ENCODE measurements around the gene CMPK2. TPM values are rescaled to one million over a fixed set of nuclear protein-coding genes. Genes with fewer than 3 reads are reported as not detected.
A peak's percentile ranks its signal among the peaks of the same experiment; 100 is the strongest.

CMPK2 gene
- 10 to 100 TPM in 2 of 4 donors, 1 to 10 TPM in 2; 4.9 to 22.9 (median 11.8) TPM for total RNA-seq

GRCh38 chr2:6865346-6866274 is at the start of gene CMPK2:
TSS of gene CMPK2 (minus strand) at chr2:6865907. CDS start at chr2:6865696, 211 bp downstream.
- Histone ChIP-seq H3K36me3 (no peaks in the 10 kb centered on the region), H3K4me1 (peaks cover 4 to 19% (median 12%) of the 10 kb centered on the region in 4 donors), H3K4me3 (peak within 1 kb of the TSS; percentile 65 to 98 (median 71)), H3K27ac (peak within 1 kb of the TSS; percentile 86 to 95 (median 91)), H3K27me3 (no peaks in the 10 kb centered on the region), H3K9me3 (no peaks in the 10 kb centered on the region)
- DNase-seq: peak; percentile 85
- WGBS, 2 donors (ENCODE audit: low coverage in 1 of 2): 0% methylated on average over 64 of the region's 115 CpGs; no CpG with 5 or more reads in 1 of the 2 donors
- in situ Hi-C loops (cut with MboI; ENCODE audit: low pct_ligation_motif_present in 1 of 4, low pct_unique_long_range_greater_than_20kb in 1 of 4, low sequenced_read_pairs in 3 of 4): no loop called here
- TF ChIP-seq POLR2A (IDR thresholded peaks at IDR 0.05) (peak; percentile 18), CTCF (IDR thresholded peaks at IDR 0.05) (no peak), POLR2AphosphoS5 (IDR thresholded peaks at IDR 0.05) (peak; percentile 28 to 58 (median 48))
- intact Hi-C loops (cut with DNase I; ENCODE audit: low total_unique reads): loop anchor here (5.0 kb wide), 1 partner anchor 817 kb away; no protein-coding TSS in a partner anchor

GRCh38 chr2:6915399-6915798 is 49.7 kb upstream of the CMPK2 start:
- in situ Hi-C loops (cut with MboI; ENCODE audit: low pct_ligation_motif_present in 1 of 4, low pct_unique_long_range_greater_than_20kb in 1 of 4, low sequenced_read_pairs in 3 of 4): loop anchor here in 1 of 4 donors (25.0 kb wide), 1 partner anchor 97 kb away; no protein-coding TSS in a partner anchor
- H3K9me3 ChIP-seq: no peaks in the 10 kb centered on the region
- no peak overlapping the region for H3K27ac ChIP-seq
- H3K4me1 ChIP-seq: peaks cover 3 to 17% (median 12%) of the 10 kb centered on the region in 4 donors
- H3K27me3 ChIP-seq: no peaks in the 10 kb centered on the region
- DNase-seq: no peak
- no peak overlapping the region for H3K4me3 ChIP-seq
- intact Hi-C loops (cut with DNase I; ENCODE audit: low total_unique reads): loop anchor here (10.0 kb wide), 1 partner anchor 99 kb away; no protein-coding TSS in a partner anchor
- TF ChIP-seq EP300 (IDR thresholded peaks at IDR 0.05; ENCODE audit: low read depth) (no peak), POLR2A (IDR thresholded peaks at IDR 0.05) (no peak), POLR2AphosphoS5 (IDR thresholded peaks at IDR 0.05) (no peak), CTCF (IDR thresholded peaks at IDR 0.05) (no peak)
- 89 to 91% methylated on average over 1 to 2 of the region's 2 CpGs for WGBS, 2 donors (ENCODE audit: low coverage in 1 of 2)
- no peaks in the 10 kb centered on the region for H3K36me3 ChIP-seq

- TF ChIP-seq CTCF (IDR thresholded peaks at IDR 0.05) (no peak), POLR2A (IDR thresholded peaks at IDR 0.05) (no peak), POLR2AphosphoS5 (IDR thresholded peaks at IDR 0.05) (no peak), EP300 (IDR thresholded peaks at IDR 0.05; ENCODE audit: low read depth) (no peak)
- intact Hi-C loops (cut with DNase I; ENCODE audit: low total_unique reads) (loop anchor here (10.0 kb wide), 1 partner anchor 100 kb away; no protein-coding TSS in a partner anchor), in situ Hi-C loops (cut with MboI; ENCODE audit: low pct_ligation_motif_present in 1 of 4, low pct_unique_long_range_greater_than_20kb in 1 of 4, low sequenced_read_pairs in 3 of 4) (loop anchor here in 1 of 4 donors (25.0 kb wide), 1 partner anchor 97 kb away; no protein-coding TSS in a partner anchor)
- H3K4me3 ChIP-seq: no peak overlapping the region
- no peaks in the 10 kb centered on the region for H3K36me3 ChIP-seq
- peaks cover 3 to 14% (median 12%) of the 10 kb centered on the region in 4 donors for H3K4me1 ChIP-seq
- no peaks in the 10 kb centered on the region for H3K9me3 ChIP-seq
- H3K27me3 ChIP-seq: no peaks in the 10 kb centered on the region
- H3K27ac ChIP-seq: no peak overlapping the region
- DNase-seq: no peak
- 82% methylated on average over 3 of the region's 3 CpGs; no CpG with 5 or more reads in 1 of the 2 donors for WGBS, 2 donors (ENCODE audit: low coverage in 1 of 2)
Observed at GRCh38 chr2:6914828-6915227, 49.1 kb upstream of the CMPK2 start.
